ENCODE data around the gene MYRIP. TPM values are rescaled to one million over a fixed set of nuclear protein-coding genes. Genes with fewer than 3 reads are reported as not detected.
A peak's percentile ranks its signal among the peaks of the same experiment; 100 is the strongest.
"Not testable (repeated sequence)": the region's sequence is repeated elsewhere in the genome, so short reads cannot be mapped to it uniquely, and the experiment has no call there.

MYRIP gene
- total RNA-seq, 1 donor from 2014 or later, result 10.6 TPM

DNA sequence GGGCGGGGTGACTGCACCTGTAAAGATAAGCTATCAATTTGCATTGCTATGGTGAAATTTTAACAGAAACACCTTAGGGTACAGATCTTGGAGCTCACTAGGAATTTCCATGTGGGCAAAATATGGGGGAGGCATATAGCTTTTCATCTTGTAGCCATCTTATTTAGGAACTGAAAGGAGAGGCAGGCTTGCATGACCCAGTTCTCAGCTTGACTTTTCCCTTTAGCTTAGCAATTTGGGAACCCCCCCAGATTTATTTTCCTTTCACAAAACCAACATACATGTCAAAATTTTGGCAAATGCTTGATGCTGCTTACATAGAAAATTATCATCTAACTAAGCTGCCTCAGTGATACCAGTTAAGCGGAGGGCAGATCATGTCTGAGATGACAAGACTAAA, 445.1 kb downstream of the MYRIP start:
- DNase-seq (ENCODE audit: low spot score in 2 of 2), result no peak
- no peak for FAIRE-seq

DNA sequence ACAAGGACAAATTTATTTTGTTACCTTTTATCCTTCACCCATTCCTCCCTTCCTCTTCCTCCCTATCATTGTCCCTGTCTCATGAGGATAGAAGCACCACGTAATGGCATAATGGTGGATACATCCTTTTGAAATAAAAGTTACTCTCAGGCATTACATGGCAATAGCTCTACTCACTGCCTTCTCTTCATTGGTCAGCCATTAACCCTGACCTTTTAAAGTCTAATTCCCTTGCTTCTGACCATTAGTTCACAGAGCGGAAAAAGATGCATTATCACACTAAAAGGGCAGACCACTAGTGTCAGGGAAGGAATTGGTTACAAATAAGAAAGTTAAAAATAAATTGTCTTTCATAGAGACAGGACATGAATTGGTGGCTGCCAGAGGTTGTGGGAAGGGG, 445.5 kb downstream of the MYRIP start:
- FAIRE-seq, result no peak

DNA sequence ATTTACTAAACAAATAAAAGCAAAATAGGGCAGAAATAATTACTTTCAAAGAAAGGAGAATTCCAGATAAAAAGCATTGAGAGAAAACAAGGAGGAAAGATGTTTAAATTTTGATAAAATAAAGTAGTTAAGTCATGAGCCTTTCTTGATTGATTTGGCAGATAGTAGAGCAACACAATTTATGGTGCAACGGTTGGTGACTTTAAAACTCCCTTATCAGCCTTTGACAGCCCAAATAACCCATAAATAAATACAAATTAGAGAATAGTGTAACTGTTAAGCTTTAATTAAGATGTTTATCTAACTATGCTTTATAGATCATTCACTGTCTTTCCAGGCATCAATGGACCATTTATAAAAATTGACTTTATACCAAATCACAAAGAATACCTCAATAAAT, 446.1 kb downstream of the MYRIP start:
- no peak for FAIRE-seq

More for the DNA sequence above, 445.5 kb downstream of the MYRIP start:
- no peak for DNase-seq (ENCODE audit: low spot score in 2 of 2)

DNA sequence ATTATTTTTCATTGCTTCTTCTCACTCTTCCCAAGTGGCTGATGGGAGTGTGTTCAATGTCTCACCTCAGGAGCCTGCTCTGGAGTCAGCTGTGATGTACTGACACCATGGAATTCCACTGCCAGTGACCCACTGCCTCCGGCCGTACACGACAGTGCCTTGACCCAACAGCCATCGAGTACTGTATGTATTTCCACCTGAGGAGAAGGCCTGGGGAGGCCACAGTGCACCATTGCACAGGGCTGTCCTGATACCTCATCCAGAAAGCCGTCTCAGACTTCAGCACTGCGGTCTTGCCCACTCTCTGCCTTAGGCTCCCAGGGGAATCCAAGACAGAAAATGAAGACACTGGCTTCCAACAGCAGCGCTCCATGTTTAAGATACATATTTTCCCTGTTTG, 448.7 kb downstream of the MYRIP start:
- no peak for FAIRE-seq

More for the DNA sequence above, 446.1 kb downstream of the MYRIP start:
- no peak for DNase-seq (ENCODE audit: low spot score in 2 of 2)

DNA sequence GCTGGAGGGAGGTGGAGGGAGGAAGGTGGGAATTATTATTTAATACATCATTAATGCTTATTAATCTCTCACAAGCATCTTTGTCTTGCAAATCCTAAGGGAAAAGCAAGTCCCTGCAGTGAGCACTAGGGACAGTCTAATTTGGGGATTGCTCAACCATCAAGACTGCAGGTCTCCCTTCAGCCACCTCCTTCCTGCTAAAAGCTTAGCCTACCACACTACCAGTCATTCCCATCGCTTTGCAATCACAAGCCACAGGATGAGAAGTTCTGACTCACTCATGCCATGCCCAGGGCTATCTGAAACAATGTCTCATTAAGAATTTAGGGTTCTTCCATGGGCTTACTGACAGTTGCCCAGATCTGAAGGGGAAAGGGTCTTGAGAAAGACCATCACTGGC, 449.1 kb downstream of the MYRIP start:
- DNase-seq (ENCODE audit: low spot score in 2 of 2) (no peak), FAIRE-seq (no peak)

More for the DNA sequence above, 448.7 kb downstream of the MYRIP start:
- DNase-seq (ENCODE audit: low spot score in 2 of 2), result no peak

DNA sequence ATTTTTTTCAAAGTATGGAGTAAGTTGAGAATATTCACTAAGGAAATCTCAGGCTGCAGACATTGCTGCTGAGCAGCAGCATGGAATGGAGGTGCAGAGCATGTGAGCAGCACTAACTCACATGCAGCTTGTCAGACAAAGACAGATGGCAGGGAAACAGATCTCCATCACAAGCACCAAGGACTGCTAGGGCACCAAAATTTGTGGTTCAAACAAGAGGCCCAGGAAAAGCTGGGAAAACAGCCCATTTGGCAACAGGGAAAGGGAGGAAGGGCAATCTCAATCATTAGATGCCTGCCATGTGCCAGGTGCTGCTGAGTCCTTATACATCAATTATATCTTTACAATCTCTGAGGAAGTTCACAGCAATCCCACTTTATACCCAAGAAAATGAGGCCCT, 452.9 kb downstream of the MYRIP start:
- FAIRE-seq (no peak), DNase-seq (ENCODE audit: low spot score in 2 of 2) (no peak)

DNA sequence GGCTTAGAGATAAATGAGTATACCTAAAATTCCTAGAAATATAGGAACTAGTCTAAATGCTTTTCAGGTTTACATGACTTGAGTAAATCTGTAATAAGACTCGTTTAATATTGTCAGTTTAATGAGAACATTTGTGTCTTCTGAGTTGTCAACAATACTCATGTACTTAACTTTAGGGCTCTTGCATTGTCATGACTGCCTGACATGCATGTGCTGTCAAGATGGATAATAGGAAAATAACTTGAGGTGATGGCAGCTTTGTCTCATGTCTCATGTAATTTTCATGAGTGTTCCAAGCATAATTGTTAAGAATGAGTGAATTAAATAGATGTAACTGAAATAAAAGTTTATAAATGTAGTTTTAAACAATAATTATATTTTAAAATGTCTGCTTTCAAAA, 455.0 kb downstream of the MYRIP start:
- DNase-seq (ENCODE audit: low spot score in 2 of 2), result no peak
- no peak for FAIRE-seq

DNA sequence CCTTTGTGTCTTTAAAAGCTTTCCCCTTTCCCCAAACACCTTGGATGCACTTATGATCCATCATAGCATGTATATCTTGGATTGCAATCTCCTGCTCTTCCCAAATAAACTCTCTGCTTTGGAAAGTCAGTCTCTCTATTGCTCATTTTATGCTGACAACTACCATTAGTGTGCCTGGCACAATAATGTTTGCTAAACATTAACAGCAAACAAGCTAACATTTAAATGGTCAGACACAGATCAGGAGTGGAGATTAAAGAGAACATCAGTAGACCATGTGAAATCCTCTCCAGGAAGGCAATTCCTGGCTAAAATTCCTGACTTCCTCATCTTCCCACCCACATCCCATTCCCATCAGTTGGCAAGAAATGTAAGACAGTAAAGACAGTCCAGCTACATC, 455.8 kb downstream of the MYRIP start:
- no peak for DNase-seq (ENCODE audit: low spot score in 2 of 2)
- FAIRE-seq, result no peak

DNA sequence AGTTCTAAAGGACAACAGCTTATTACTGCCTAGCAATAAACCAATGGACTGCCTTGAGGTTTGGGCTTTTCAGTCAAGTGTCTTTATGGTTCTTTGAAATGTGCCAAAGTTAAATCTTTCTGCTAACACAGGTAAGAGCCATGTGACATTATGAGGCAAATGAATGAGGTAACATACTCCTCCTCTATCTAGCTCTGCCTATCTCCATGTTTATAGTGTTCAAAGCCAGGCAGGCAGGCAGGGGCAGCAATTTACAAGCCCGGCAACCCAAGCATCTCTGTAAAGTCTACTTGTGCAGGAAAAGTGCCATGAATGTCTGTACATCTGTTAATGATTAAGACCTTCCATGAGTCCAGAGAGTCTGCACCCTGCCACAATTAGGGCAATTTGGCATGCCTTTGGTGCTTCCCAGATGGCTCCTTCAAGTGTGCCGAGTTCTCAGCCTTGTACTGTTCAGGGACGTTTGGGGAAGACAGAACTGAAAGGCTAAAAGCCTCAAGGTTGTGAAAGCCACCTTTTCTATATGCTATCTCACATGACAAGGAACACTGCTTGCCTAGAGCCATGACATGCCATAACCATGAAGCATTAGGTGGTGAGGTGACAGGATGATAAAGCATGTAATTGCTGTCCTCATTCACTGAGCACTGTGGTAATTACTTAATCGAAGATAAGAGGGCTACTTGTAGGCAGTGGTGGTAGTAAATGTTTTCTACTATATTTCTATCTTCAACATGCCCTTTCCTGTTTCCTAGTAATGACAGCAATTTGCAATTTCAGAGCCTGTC, 458.7 kb downstream of the MYRIP start:
- no peak for FAIRE-seq
- DNase-seq (ENCODE audit: low spot score in 2 of 2), result no peak

DNA sequence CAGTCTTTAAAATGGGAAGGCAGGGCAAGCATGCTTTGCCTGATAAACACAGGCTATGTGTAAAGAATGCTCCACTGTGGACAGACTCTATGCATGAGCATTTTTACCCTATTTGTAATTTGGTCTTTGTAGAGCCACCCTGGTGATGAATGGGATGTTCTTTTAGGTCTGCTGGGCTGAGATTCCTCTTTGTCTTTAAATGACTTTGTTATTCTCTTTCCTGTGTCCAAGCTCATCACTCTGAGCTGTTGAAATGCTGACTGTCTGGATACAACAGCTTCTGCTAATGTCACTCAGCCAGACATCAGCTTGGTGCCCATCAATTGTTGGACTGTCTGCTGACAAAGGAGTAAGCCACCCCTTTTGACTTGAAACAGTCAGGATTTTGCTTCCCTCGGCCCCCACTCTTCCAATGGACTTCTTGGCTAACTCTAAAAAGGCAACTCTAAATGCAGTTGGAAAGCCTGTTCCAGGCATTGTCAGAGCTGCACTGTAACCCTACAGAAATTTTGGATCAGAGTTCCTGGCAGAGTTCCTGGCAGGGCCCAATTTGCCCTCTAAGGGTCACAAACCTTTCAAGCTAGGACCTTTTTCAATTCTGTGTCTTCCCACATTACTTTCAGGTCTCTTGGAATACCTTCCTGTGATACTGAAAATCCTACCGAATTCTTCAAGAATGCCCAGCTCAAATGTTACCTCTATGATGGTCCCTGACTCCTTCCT, 459.6 kb downstream of the MYRIP start:
- DNase-seq (ENCODE audit: low spot score in 2 of 2) (no peak), FAIRE-seq (no peak)

DNA sequence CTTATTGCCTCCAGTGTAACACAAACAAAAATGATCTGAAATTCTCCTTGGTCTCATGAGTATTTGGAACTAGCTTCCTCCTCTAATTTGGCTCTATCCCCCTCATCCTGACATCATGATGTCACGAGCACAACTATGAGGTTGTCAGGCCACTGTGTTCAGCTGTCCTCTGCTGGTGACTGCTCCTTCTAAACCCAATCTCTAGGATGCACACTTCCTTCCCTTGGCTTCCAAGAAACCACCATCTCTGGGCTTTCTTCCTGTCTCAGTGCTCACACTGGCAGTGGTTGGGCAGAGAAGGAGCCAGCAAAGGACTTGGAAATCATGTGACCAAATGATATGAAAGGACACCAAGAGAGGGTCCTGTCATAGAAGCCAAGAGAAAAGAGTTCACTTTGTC, 469.4 kb downstream of the MYRIP start:
- no peak for DNase-seq (ENCODE audit: low spot score in 2 of 2)

DNA sequence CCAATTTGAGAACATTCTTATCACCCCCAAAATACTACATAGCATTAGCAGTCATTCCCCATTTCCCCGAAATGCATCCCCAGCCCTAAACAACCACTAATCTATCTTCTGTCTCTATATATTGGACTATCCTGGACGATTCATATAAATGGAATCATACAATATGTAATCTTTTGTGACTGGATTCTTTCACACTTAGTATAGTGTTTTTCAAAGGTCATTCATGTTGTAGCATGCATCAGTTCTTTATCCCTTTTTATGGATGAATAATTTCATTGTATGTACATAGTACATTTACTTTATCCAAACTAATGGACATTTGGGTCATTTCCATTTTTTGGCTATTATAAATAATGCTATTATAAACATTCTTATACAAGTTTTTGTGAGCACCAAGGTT, 472.6 kb downstream of the MYRIP start:
- DNase-seq (ENCODE audit: low spot score in 2 of 2), result no peak
- FAIRE-seq, result no peak

More for the DNA sequence above, 469.4 kb downstream of the MYRIP start:
- FAIRE-seq, result no peak

DNA sequence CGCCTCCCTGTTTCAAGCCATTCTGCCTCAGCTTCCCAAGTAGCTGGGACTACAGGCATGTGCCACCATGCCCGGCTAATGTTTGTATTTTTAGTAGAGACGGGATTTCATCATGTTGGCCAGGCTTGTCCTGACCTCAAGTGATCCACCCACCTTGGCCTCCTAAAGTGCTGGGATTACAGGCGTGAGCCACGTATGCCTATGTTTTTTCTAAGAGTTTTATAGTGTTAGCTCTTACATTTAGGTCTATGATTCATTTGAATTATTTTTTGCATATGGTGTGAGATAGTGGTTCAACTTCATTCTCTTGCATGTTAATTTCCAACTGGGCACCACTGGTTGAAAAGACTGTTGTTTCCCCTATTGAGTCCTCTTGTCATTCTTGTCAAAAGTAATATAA, 473.6 kb downstream of the MYRIP start:
- not testable (repeated sequence) for DNase-seq (ENCODE audit: low spot score in 2 of 2); FAIRE-seq

DNA sequence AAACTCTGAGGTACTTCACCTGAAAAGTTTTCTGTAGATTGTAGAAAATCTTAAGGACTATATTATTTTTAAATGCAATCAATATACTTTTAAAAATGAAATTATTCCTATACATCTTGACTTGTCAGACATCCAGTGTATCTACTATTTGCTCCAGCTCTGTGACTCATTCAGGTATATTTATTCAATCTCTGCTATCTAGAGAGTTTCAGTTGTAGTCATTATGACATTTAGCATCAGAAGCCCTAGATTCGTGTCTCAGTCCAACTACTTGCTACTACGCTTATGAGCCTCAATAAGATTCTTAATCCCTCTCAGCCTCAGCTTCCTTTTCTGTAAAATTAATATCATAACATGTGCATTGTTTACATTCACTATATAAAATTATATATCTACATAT, 477.8 kb downstream of the MYRIP start:
- DNase-seq (ENCODE audit: low spot score in 2 of 2) (no peak), FAIRE-seq (no peak)

DNA sequence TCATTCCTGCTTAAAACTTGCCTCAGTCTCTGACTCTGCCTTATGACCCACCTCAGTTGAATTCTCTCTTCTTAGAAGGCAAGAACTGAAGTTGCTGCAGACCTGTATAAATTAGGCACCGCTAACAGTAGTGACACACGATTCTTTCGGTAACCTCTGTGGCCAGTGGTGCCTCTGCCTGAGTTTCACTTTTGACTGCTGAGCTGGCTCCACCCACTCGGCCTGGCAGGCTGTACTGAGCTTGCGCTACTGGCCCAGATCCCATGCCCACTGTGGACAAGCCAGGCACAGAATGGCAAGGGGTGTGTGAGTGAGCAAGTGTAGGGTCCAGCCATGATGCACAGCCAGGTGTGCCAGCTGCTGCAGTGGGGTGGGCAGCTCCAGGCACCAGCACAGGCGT, 481.0 kb downstream of the MYRIP start:
- DNase-seq (ENCODE audit: low spot score in 2 of 2), result no peak
- FAIRE-seq, result no peak

DNA sequence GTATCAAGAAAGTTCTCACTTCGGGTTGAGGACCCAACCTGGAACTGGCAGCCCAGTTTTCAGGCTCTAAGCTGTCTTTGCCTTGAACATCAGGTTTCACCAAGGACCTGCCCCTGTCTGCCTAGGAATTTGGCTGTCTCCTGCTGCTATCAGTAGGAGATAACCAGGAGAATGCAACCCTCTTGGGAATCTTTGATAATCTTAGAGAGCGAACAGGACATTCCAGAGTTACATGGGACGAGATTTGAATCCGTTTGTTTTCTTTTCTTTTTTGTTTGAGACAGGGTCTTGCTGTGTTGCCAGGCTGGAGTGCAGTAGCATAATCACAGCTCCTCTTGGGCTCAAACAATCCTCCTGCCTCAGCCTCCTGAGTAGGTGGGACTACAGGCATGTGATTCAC, 482.1 kb downstream of the MYRIP start:
- no peak for FAIRE-seq
- DNase-seq (ENCODE audit: low spot score in 2 of 2), result no peak

DNA sequence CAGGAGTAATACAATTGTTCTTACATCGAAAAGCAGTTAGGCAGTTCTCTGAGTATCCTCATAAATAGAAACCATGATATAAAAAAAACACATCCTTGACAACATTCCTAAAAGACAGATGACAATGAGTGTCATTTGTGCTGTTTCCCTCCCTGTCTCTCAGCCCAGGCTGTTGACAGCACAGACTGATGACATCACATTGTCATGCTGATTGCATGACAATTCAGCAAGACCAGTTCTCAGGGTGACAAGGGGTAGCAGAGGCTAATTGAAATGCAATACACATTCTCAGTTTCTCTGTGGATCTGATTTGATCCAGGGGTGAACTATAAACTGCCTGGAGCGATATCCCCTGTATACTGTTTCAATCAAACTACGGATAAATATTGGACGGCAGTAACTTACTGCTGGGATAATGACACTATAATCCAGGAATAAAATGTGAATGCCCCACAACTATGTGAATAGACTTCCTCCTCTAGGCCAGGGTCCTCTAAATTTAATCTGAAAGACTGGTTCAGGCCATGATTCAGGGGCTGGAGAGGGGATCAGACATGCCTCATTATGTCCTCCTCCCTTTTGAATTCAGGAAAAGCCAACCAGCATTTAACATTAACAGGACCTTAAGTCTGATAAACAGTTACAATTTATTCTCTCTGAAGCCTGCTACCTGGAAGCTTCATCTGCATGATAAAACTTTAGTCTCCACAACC, 483.4 kb downstream of the MYRIP start:
- peak; percentile 33 for FAIRE-seq
- peak in 1 of 2 donors; percentile 45 for DNase-seq (ENCODE audit: low spot score in 2 of 2)

DNA sequence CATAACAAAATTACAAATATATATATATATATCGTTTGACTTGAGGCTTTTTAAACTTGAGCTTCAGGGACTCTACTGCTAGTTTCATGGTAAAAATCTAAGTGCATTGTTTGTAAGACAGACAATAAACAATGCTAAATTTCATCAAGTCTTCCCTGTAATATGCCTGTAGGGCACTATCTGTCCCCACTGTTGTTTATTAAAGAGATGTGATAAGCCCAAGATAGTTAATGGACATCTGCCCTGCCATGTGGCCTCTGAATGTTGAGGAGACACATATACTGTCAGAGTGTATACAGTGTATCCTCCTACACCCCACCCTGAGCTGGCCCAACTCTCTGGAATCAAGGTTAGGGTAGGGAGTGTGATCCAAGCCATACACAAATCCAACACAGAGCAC, 485.0 kb downstream of the MYRIP start:
- DNase-seq (ENCODE audit: low spot score in 2 of 2) (no peak), FAIRE-seq (no peak)

DNA sequence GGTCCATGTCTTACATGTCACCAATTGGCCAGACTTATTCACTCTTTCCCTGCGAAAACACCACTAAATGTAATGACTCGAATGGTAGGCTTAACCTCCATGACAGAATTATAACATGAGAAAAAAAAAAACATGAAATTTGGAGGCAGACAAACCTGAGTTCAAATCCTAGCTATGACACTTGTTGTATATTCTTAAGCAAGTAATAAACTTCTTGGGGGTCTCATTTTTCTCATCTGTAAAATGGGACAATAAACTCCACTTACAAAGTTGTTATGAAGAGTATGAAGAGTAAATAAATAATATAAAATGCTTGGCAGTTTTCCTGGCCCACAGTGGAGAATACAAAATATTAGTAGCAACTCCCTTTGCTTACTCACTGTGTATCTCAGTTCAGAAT, 488.7 kb downstream of the MYRIP start:
- no peak for DNase-seq (ENCODE audit: low spot score in 2 of 2)
- no peak for FAIRE-seq

DNA sequence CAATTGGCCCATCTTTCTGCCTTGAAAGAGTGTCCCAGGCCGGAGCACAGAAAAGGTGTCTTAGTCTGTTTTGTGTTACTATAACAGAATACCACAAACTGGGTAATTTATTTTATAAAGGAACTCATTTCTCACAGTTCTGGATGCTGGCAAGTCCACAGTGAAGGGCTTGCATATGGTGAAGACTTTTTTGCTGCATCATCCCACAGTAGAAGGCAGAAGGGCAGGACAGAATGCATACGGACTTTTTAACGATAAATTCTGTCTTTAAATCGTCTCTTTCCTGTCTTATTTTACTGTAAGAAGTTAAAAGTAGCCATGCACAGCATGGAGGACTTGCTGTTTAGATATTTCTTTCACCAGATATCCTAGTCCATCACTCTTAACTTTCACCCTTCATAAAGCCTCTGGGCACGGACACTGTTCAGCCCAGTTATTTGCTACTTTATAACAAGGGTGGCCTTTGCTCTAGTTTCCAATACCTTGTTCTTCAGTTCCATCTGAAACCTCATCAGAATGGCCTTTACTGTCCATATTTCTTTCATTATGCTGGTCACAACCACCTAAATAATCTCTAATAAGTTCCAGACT, 489.8 kb downstream of the MYRIP start:
- DNase-seq (ENCODE audit: low spot score in 2 of 2), result no peak
- no peak for FAIRE-seq

Data from frontal cortex (tissue), 4 donors.